CD4-positive, alpha-beta T cell treated with Interleukin-1 beta for 1 hour (primary cell): ENCODE measurements around the gene TTC21A.

Source experiments
- DNase-seq, 2 donors: peaks; one replicate each; pipeline ENCODE4 v3.0.0-alpha.2; 2020 to 2022

TTC21A gene

DNA sequence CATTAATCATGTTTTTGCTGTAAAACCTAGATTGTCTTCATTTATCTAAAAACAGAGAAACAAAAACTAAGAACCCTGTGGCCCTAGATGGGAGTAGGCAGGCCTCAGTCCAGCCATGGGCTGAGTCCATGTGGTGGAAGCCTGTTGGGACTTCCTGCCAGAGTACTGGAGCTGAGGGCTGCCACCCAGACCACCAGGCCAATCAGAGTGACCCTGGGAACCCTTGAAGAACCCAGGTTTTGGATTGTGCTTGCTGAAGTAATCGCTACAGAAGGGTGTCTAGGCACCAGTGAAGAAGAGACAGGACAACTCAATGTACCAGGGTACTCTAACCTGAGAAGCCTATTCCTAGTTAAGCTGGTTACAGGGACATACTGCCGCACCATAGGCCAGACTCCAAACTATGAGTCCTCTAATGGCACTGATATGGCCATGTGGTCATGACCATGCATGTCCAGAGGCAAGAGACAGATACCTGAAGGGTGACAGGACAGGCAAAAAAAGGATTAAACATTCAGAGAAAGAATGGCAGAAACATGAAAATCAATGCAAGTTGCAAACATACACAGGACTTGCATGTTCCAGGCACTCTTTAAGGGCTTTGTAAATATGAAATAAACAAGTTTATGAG lies 33.0 kb downstream of the TTC21A start:
- DNase-seq: no peak

DNA sequence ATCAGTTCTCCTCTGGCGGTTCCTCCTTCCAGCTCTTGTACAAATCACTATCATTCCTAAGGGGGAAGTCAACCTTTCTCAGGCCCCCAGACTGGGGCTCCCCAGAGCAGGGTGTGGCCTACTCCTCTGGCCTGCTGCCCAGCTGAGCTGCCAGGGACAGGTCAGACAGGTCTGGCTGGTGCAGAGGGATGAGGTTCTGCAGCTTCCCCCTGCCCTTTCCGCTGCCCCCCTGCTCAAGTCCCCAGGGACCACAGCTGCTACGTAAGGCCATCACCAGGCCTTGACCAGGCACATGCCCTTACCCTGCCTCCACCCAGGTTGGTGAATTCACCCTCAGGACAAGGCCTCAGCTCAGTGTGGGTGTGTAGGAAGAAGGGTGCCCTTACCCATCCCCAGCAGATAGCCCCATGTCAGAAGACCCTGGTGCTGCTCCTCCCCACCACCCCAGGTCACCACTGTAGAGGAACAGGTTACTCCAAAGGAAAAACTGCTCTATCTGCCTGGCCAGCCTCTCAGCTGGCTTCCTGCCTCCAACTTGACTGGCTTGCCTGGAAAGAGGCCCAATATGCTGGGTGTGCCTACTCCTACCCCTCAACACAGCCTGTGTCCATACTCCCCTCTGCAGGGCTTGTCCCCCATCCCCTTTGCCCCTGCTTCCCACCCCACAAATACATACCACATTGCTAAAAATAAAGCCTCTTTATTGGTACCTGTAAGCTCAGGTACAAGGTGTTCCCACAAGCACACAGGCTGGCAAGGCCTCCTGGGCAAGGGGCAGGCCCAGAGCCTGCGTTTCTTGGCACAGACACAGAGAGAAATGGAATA lies 33.9 kb downstream of the TTC21A start:
- peak in 1 of 2 donors; percentile 61 for DNase-seq

DNA sequence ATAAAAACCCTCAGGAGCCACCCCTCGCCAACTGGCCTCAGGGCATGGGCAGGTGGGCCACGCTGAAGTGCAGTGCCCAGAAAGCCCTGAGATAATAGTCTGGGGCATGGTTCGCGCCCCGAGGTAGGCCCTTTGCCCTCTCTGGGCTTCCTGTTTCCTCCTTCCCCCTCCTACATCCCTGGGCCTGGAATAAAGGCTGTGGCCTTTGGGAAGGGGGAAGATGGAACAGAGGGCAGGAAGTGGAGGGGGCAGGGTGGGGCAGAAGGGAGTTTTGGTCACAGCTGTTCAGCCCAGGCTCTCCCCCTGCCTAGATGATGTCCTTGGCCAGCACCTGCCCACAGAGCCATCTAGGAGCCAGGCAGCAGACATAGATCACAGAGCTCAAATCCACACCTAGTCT lies 34.6 kb downstream of the TTC21A start:
- no peak for DNase-seq

DNA sequence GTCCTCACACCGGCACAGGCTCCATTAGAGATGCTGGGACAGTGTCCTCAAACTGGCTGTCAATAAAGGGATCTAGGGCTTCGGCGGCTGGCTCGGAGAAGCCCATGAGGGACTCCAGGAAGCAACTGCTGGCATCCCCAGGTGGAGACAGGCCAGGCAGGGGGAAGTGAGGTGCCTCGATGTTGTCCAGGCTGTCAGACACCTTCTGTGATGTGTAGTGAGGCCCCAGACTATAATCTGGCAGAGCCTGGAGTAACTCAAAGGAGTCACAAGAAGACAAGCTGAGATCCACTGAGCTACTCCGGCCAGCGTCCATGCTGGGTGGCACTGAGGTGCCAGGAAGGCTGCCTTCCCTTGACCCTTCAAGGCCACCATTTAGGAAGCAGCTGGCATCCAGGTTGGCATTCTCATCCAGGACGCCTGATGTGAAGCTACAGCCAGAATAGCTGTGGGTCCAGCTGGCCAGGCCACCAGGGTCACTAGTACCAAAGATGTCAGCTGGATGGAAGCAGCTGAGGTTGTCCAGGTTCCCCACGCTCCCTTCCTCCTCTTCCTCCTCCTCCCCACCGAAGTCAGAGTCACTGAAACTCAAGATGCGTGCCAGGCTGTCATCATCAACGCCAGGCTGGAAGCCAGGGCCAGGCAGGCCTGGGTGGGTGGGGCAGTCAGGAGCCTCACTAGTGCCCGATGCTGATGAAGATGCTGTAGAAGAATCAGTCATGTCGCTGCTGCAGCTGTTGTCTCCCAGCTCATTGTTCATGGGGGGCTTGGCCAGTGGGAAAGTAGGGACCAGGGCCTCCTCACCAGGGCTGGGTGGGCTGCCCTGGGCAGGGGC lies 35.8 kb downstream of the TTC21A start:
- DNase-seq: no peak

DNA sequence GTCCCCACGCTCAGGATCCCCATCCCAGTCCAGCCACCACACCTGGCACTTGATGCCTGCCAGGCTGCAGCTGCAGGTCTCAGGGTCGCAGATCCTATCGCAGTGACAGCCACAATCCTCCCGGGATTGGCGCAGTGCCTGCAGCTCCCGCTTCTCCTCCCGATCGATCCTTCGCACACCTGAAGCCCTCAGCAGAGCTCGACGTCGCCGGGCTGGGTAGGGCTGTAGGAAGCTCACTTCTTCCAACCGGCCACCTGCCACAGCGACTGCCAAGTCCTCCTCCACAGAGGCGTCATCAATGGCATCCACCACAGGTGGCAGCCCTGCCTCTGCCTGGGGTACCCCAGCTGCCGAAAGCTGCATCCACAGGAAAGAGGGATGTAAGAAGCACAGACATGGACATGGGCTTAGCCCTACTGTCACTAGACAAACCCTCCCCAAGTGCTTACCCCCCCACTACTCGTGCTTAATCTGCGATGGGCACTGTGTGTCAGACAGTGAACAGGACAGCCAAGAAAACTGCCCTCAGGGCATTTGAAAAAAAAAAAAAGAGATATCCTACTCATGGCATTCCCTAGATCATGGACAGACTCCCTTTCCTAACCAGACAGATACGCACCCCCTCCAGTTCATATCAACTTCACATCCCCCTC lies 36.7 kb downstream of the TTC21A start:
- no peak for DNase-seq

DNA sequence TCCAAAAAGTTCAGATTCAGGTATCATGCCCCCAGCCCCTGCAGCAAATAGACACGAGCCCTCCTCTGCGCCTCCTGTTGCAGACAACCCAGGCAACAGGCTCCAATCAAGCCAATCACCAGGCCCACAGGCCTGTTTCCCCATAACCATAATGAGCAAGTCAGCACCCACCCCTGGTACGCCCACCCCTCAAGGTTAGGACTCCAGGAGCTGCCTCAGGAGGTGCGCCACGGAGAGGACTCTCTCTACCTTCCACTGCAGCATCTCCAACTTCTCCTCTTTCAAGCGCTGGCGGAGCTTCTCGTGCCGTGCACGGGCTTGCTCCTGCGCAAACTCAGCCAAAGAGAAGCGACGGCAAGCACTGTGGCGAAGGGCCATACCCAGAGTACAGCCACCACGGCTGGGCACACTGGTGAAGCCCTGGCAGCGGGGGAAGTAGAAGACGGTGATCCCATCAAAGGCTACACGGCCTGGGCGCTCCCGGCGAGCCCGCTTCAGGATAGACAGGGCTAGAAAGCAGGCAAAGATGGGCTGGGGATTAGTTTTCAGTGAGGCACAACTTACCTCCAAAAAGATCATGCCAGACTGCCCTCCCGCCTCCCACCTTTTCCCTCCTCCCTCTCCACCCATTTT lies 37.4 kb downstream of the TTC21A start:
- no peak for DNase-seq

DNA sequence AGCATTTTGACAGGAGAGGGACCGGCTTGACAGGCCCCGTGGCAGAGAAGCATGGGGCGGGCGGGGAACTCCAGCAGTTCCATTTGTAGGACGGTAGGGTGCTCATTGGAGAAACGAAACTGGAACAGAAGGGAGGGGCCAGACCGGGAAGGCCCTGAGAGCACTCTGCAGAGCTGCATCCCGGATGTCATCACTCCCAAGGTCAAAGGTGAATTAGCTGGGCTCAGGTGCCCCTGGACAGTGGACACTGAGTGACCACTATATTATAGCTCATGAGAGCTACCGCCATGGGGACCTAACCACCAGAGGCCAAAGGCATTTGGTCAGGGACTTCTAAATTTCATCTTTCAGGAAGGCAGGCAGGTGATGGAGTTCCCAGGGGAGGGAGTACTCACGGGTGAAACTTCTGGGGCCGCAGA lies 38.6 kb downstream of the TTC21A start:
- peak in 1 of 2 donors; percentile 56 for DNase-seq

DNA sequence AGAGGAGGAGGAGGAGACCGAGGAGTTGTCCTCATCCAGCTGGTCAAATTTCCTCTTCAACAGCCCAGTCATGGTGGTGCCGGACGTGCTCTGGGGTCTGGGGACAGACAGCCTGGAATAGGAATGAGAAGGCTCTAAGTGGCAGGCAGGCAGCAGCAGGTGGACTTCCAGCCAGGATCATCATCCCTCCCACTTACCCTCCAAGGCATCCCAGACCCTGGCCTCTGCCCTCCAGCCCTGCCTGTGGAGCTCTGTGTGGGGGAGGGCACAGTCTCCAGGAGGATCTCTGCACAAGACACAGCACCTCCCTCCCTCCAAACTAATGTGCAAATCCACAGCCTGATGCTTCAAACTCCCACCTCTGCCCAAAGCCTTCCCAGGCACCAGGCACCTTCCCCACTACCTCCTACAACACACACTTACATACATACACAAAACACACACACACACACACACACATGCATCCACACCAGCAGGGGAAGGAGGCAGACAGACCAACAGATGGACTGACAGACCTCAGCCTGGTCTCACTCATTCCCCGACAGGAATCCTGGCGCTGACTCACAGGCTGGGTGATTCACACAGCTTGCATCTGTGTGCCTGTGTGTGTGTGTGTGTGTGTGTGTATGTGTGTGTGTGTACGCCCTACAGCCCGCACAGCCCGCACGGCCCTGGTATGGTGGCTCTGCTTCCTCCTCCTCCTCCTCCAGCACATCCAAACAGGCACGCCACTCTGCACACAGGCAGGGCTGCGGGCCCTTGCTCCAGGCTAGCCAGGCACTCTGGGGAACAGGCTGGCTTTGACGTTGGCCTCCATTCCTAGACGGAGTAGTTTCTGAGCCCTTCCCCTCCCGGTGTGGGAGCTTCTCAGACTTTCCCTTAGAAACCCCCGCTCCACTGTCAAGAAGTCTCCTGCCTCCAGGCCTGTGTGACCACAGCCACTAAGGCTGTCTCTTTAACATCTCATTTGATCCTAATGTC lies 39.4 kb downstream of the TTC21A start:
- peak; percentile 63 to 81 for DNase-seq

DNA sequence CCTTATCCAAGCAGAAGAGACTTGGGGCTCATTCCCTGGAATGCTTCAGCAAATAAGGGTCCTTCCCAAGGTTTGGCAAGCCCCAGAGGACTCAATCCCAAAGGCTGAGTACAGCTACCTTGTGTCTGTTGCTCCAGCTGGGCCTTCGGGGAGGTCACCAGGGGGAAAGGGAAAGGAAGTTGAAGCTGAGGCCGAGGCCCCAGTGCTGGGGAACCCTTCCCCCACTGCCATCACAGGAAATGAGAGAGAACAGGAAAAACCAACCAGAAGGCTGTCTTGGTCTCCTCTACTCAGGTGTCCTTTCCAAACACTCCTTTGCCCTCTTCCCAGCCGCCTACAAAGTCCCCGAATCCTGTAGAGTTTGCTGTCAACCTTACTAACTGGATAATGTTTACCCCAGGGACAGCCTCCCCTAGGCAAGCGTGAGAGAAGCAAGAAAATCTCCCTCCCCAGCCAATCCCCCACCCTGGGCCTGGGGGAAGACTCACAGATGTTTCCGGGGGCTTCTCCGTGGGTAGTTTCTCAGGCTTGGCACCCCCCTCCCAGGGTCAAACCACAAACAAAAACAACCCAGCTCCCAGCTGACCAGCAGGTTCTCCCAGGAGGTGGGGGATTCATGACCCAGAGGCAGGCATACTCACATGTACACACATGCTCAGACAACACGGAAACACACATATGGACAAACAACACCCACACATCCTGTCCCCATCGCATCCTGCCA lies 40.4 kb downstream of the TTC21A start:
- DNase-seq: peak; percentile 53 to 60

DNA sequence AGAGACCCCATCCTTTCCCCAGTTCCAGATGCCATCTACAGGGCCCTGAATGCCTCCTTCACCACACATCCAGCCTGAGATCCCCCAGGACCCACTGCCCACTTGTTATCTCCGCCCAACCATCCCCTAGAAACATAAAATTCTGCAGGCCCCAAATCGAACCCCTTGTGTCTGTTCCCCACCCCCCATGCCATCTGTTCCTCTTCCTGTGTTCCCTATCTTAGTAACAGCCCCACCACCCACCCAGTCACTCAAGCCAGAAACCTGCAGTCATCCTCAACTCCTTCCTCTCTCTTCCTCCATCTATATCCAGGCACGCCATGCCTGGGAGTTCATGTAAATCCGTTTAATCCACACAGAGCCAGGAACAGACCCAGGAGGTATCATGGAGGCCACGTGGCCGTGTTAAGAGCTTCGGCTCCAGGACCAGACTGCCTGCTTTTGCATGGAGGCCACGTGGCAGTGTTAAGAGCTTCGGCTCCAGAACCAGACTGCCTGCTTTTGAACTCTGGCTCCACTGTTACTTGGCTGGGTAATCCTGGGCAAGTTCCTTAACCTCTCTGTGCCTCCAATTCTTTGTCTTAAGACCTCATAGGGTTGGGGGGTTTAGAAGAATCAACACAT lies 41.1 kb downstream of the TTC21A start:
- no peak for DNase-seq

DNA sequence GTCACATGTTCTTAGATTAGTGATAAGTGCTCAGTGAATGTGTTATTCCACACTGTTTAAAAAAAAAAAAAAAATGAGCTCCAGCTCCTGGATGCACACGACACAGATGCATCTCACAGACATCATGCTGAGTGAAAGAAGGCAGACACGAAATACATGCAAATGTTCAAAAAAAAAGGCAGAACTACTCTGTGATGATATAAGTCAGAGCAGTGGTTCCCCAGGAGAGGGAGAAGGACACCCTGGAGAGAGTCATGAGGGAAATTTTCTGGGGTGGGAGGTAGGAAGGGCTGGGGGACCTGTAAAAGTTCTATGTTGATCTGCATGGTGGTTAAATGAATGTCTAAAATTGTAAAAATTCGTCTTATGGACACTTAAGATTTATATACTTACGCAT lies 41.6 kb downstream of the TTC21A start:
- no peak for DNase-seq

DNA sequence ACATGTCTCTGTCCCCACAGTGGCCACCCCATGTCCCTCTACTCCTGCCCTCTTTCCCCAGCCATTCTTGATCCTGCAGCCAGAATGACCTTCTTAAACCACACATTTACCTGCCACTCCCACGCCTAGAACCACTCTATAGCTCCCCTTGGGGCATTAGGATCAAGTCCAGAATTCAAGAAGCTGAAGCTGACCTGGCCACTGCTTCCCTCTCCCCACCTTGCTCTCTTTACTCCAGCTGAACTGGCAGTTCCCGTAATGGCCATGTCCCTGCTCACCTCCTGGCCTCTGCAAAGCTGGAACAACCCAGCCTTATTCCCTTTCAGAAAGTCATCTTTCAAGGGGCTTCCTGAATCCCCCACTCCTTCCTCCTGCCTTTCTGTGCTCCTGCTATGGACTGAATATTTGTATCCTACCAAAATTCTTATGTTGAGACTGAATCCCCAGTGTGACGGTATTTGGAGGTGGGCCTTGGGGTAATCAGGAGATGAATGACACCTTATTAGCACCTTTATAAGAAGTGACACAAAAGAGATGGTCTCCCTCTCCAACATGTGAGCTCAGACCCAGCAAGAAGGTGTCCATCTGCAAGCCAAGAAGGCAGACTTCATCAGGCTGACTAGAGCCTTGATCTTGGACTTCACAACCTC lies 42.1 kb downstream of the TTC21A start:
- DNase-seq: no peak

DNA sequence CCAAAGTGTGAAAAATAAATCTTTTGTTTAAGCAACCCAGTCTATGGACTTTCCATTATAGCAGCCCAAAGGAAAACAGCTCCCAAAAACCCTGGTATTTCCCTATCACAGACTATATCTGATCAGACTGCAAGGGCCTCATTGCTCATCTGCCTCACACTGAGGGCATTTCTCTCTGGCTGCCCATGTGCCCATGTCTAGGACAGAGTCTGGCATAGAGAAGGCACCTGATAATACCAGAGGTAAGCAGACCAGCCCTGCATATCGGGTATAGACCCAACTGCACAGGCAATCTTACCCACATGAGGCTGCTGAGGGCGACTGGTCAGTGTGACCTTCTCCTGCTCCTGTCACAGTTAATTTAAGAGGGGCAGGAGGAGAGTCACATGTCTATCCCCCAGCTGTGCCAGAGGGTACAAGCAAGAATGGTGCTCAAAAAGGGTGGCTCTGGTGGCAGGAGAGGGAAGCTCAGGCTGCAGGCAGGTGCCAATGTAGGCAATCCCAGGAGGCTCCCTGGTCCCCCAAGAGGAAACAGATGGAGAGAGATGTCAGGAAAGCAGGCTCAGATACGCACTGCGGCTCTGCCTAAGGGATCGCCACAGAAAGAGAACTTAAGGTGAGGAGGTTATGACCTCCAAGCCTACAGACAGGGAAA lies 42.8 kb downstream of the TTC21A start:
- DNase-seq: no peak

DNA sequence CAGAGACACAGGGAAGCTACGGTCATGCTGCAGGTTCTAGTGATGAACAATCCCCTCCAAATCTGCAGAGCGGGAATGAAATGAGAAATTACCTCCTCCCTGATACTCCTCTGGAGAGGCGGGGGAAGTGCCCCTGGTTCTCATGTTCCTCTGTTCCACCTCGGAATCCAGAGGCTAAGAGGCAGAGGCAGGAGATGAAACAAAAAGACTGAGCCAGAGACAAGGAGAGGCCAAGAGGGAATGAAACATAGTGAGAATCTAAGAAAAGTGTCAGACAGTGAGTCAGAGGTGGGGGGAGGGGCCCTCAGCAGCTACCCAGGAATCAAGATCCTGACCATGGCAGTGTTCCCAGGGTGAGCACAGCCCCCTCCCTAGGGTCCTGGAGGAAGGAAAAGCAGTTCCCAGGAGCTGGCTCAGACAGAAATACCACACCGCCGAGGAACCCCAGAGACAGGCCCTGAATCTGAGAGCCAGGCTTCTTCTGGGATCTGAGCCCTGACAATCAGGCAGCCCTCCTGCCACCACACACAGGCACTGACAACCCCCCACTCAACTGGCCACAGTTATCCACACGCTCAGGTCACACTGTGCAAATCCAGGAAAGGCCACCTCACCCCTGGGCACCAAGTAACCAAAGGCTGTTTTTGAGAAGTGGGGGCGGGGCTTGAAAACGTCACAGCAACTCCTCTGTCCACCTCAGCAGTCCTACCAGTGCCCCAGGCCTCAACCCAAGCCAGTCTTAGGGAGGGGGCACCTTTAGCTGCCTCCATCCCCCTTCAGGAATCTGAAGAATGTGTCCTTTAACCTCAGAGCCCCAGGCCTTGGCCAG lies 43.5 kb downstream of the TTC21A start:
- peak in 1 of 2 donors; percentile 55 for DNase-seq

DNA sequence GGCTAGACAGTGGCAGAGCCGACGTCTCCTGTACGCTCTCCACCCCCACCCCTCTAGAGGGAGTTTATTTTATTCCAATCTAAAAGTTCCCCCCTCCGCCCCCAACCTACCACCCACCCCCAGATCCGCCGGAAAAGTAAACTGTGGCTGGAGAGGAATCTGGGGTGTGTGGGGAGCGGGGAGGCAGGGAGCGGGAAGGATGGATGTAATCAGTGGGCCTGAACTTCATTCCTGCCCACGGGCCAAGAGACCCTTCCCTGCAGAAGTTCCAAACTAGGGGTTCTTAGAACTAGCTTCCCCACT lies 46.4 kb downstream of the TTC21A start:
- no peak for DNase-seq

DNA sequence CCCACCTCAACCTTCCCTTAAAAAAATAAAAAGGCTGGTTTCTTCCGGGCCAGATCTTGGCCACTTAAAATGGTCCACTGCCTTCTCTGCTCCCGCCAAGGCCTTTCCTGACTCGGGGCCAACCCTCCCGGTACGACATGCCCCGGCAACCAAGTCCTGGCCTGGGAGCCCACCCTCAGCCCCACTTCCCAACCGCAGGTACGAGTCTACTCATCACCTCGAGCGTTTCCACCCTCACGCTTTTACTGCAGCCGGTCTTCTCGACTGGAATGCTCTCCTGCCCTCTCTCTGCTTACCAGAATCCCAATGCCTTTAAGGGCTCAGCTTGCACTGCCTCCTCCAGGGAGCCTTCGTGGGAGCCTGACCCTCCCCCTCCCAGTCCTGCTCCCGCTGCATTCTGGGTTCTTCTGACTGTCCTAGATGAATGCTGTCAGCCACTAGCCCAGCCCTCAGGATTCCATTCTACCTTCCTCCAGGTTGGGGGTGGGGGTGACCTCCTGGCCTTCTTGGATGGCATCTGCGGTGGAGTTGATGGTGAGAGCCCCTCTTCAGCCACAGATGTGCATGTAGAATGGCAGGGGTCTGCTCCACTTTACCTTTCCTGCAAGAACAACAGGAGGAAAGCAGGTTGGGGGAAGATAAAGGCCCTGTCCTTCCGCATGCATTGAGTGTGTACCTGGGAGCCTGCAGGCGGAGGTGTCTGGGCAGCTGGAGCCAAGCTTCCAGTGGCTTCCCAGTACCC lies 47.0 kb downstream of the TTC21A start:
- DNase-seq: no peak

DNA sequence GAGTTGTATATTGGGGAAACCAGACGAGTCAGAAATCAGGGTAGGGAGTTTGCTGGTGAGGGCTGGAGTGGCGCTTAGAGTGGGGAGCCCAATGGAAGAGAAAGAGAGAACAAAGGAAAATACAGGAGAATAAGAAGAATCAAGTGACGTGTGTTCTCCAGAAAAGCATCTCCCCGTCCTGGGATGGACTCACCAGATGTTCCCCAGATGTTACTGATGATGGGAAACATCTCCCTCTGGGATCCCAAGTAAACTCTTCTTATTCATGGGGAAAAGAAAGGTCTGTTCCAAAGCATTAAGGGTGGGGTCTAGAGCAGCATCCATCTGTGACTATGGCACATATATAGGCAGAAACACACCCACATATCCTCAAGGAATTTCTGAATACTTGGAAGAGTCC lies 48.9 kb downstream of the TTC21A start:
- DNase-seq: no peak

DNA sequence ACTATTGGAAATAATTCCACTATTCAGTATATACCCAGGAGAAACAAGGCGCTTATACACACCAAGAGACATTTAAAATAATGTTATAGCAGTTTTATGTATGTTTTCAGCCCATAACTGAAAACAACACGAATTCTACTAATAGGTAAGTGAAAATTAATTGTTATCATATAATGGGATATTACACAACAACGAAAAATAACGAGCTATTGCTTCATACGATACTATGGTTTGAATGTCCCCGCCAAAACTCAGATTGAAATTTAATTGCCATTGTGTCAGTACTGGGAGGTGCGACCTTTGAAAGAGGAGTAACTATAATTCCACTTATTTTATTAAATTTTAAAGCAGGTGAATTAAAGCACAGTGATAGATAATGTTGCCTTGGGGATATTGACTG lies 49.9 kb downstream of the TTC21A start:
- DNase-seq: no peak
